Stimulated activated CD8-positive, alpha-beta memory T cell treated with anti-CD3 and anti-CD28 coated beads, Interleukin-15, amount 100 ng/mL, for 48 hours (primary cell): ENCODE measurements around the gene DIS3L2.

Experiments
- DNase-seq, 2 donors: peaks; one replicate each; pipeline ENCODE4 v3.0.0-alpha.2; 2020; ENCODE audit warnings: low read depth in 2 of 2

Gene DIS3L2

DNA sequence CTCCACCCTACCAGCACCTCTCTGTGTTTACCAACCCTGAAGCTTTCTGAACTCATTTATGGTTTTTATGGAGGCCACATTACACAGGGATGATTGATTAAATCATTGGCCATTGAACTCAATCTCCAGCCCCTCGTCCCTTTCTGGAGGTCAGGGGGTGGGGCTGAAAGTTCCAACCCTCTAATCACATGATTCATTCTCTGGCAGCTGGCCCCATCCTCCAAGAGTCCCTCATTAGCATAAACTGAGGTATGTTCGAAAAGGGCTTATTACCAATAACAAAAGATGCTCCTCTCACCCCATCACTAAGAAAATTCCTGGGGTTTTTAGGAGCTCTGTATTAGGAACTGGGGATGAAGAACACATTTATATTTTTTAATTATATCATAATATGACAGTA, 92.3 kb downstream of the DIS3L2 start:
- DNase-seq = no peak

DNA sequence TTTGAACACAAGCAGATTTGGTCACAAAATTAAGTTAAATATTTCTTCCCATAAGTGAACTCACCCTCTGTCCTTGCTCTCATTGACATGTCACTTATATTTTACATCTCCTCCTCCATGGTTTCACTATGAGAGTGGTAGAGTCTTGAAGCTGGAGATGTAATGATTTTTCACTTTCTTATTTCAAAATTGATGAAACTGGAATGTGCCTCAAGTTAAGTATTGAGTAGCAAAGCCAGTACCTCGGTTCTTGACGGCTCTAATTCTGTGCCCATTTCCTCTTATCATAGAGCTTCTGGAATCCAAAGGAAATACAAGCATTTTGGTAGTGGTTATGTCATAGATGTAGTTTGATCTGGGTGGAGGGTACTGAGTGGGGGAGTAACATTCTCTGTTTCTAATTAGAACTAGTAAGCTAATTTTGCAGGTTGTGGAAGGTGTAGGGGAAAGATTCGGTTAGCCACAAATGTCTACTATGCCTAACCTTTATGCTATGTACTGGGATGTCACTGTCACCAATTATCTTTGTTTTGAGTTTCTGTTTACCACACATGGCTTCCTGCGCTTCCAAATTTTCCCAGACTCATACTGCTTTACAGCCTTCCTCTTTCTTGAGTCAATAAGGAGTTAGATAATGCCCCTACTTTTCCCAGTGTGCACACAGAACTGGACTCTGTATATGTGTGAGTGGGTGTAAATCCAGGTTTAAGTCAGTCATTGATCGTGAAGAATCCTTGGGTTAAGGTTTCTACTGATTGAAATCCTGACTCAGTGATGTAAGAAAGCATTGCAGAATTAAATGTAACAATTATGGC, 96.8 kb downstream of the DIS3L2 start:
- no peak for DNase-seq

GRCh38 chr2:232058931-232059330, 97.4 kb downstream of the DIS3L2 start:
- no peak for DNase-seq

DNA sequence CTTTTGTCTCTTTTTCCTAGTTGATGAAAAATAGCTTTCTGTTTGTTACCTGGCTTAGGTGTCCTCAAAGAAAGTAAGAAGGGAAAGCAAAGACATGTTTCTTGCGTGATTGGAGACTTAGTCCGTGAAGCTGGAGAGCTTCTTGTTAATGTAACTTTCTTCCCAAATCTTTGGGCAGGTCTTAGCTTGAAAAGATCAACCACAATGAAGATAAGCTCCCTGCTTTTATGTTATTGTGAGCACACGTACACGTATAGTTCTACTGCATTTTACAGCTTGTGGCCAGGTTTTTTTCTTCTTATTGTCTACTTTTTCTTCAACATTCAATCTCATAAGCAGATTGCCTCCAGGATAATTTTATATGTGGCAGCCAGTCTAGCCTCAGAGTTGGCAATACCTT, 99.8 kb downstream of the DIS3L2 start:
- DNase-seq = no peak

DNA sequence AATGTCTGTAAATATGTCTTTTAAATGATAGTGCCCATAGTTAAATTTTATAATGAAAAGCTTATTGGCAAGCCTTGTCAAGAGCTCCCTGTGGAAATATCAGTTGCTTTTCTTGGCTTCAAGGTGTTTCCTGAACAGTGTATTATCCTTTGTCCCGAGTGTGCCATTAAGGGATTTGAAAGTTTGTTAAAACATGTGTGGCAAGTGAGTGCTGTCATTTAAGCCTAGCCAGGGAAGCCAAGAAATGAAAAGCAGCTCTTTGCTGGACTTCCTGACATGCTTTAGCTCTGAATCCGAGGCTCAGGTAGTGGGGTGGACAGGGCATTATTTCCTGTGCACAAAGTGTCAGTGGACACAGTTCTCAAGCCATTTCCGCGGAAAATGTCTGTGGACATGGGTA, 111.5 kb downstream of the DIS3L2 start:
- DNase-seq = no peak

- DNase-seq = no peak
Observed at GRCh38 chr2:232073699-232074098, 112.2 kb downstream of the DIS3L2 start.

DNA sequence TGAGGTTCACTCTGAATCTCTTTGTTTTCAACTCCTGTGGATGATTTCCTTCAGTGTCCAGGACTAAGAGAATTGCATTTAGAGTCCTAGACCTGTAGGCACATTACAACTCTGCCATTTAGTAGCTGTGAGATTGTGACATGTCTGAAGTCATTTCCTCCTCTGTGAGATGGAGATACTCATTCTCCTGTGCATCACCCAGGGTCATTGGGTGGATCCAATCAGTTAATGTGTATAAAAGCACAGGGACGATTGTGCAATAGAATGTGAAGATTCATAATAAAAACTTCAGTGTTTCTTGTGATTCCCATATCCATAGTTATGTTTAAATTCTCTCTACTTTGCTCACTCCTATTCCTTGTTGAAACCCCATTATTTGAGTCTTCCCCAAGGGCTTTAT, 113.6 kb downstream of the DIS3L2 start:
- no peak for DNase-seq

GRCh38 chr2:232075859-232076258, 114.3 kb downstream of the DIS3L2 start:
- DNase-seq = no peak

DNA sequence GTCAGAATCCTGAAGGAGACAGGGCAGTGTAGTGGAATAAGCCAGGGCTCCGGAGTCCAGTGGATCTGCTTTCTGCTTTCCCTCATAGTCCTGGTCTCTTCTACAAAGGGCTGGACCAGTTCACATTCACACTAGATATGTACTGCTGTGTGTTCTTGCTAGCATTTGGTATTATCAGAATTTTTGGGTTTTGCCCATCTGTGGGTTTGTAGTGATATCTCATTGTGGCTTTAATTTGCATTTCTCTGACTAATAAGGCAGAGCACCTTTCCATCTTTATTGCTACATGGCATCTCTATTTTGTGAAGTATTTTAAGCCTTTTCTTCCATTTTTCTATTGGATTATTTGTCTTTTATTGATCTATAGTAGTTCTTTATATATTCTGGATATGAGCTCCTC, 114.8 kb downstream of the DIS3L2 start:
- DNase-seq = no peak

DNA sequence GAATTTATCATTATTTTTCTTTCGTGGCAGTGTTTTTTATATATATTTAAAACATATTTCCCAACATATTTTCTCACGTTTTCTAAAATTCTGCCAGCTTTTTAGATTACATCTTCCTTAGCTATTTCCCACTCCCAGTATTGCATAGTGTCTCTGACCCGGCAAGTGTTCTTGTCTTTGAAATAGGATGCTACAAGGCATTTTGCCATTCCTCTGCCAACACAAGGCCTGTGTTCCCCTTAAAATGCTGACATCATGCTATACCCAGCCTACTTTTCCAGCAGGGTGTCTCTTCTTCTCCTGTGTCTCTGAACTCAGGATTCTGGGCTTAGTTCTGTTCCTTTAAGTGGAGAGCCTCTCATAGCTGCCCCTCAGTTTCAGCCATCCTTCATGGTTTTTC, 115.2 kb downstream of the DIS3L2 start:
- no peak for DNase-seq

- DNase-seq = no peak
Observed at GRCh38 chr2:232085164-232085563, 123.7 kb downstream of the DIS3L2 start.

- DNase-seq = no peak
Observed at GRCh38 chr2:232085826-232086425, 124.4 kb downstream of the DIS3L2 start.

DNA sequence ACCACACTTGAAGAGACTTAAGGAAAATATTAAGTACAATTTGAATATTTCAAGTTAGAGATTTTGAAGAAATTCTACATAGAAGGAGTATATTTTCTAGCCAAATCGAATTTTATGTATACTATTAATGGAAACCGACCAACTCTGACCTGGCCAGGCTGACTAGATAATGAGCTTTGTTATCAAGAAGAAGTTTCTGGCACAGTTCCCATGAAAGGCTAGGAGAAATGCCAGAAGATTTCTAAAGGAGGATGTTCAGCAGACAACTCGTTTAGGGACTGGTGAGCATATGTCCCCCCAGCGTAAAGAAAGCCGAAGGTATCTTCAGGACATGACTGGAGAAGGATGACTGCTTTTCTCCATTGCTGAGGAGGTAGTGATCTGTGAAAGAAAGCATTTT, 127.3 kb downstream of the DIS3L2 start:
- no peak for DNase-seq

- no peak for DNase-seq
Observed at GRCh38 chr2:232094201-232094600, 132.7 kb downstream of the DIS3L2 start.

DNA sequence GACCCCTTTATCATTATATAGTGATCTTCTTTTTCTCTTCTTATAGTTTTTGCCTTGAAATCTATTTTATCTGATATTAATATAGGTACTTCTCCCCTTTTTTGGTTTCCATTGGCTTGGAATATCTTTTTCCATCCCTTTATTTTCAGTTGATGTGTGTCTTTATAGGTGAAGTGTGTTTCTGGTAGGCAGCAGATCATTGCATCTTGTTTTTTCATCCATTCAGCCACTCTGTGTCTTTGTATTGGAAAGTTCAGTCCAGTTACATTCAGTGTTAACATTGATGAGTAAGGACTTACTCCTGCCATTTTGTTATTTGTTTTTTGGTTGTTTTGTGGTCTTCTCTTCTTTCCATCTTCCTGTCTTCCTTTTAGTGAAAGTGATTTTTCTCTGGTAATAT, 133.4 kb downstream of the DIS3L2 start:
- no peak for DNase-seq

GRCh38 chr2:232097260-232097659, 135.7 kb downstream of the DIS3L2 start:
- no peak for DNase-seq

DNA sequence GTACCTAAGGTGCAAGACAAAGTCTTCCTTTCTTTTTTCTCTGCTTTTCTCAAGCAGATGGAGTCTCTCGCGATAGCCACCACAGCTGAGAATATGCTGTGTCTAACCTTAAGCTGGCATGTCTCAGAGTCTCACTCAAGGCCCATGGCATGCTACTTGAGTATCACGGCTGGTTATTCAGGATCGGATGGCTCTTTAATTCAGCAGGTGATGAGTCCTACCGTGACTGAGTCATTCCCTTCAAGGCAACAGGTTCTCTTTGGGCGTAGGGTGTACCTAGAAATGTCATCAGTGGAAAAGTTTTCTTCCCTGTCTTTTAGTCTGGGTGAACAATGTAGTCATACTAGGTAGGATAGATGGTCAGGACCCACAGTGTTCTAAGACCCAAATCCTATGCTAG, 136.2 kb downstream of the DIS3L2 start:
- no peak for DNase-seq

GRCh38 chr2:232102380-232102779, 140.9 kb downstream of the DIS3L2 start:
- no peak for DNase-seq

GRCh38 chr2:232103140-232103737, 141.7 kb downstream of the DIS3L2 start:
- DNase-seq = no peak

DNA sequence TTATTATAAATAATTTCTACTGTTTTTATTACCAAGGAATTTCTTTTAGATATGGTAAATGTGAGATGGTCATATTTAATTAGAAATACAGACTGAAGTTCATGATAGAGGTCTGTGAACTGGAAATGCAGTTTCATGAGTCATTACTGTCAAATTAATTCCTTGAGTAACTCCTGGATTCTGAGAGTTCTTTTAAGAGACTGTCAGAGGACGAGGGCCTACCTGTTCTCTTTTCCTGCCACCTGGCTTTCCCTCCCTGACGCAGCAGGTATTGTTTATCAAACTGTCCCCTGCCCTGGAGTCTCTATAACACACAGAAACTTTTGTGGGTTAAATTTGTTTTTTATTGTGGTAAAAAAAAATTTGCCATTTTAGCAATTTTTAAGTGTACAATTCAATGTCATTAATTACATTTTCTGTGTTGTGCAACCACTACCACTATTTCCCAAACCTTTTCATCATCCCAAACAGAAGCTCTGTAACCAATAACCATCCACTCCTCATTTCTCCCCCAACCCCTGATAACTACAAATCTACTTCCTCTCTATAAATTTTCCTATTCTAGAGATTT, 142.6 kb downstream of the DIS3L2 start:
- DNase-seq = no peak

GRCh38 chr2:232111551-232111950, 150.0 kb downstream of the DIS3L2 start:
- DNase-seq = no peak

DNA sequence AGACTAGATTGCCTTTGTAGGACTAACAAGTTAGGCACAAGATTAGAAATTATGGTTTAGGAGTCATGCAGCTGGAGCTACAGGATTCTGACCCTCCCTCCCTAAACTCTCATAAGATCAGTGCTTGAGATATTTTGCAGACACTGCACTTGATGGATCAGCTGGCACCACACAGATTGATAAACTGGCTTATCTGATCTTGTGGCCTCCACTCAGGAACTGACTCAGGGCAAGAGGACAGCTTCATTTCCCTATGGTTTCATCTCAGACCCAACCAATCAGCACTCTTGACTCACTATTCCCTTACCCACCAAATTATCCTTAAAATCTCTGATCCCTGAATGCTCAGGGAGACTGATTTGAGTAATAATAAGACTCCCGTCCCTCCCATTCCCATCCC, 152.3 kb downstream of the DIS3L2 start:
- DNase-seq = no peak
